GM23338 (cell line): ENCODE measurements around the gene NR1D1. TPM values are rescaled to one million over a fixed set of nuclear protein-coding genes. Genes with fewer than 3 reads are reported as not detected.

Source experiments
- ATAC-seq: fragments of 200-7000 bp; cut with Tn5 transposase; 3 replicates; pipeline ENCODE4 v1.9.1; 2020
- DNase-seq: peaks from one replicate; pipeline ENCODE4 v3.0.0-alpha.2; 2015; ENCODE audit warnings: low spot score
- H2AFZ ChIP-seq: fragments of 200-600 bp; sonication (generic); 2 replicates; pipeline ENCODE4 v1.8.0; 2016; ENCODE audit warnings: antibody characterized with exemption, mild to moderate bottlenecking, moderate library complexity
- H3F3A ChIP-seq: fragments of 200-600 bp; sonication (generic); replicated peaks from 2 replicates; pipeline ENCODE4 v1.8.0; 2017; ENCODE audit warnings: antibody characterized with exemption, mixed run types, low read depth
- H3K27ac ChIP-seq: fragments of 200-600 bp; sonication (generic); 2 replicates; pipeline ENCODE4 v1.6.1; 2016; ENCODE audit warnings: low read depth
- H3K27me3 ChIP-seq: fragments of 200-600 bp; sonication (generic); 2 replicates; pipeline ENCODE4 v1.8.0; 2016; ENCODE audit warnings: mild to moderate bottlenecking, mixed run types, moderate library complexity; ENCODE audit not compliant: insufficient read depth
- H3K36me3 ChIP-seq: fragments of 200-600 bp; sonication (generic); 2 replicates; pipeline ENCODE4 v1.8.0; 2016; ENCODE audit warnings: mild to moderate bottlenecking; ENCODE audit not compliant: insufficient read depth
- H3K4me1 ChIP-seq: fragments of 200-600 bp; sonication (generic); 2 replicates; pipeline ENCODE4 v1.8.0; 2016; ENCODE audit warnings: mild to moderate bottlenecking, moderate library complexity; ENCODE audit not compliant: insufficient read depth
- H3K4me2 ChIP-seq: fragments of 200-600 bp; sonication (generic); 2 replicates; pipeline ENCODE4 v1.7.1; 2017; ENCODE audit warnings: mixed run types
- H3K4me3 ChIP-seq: fragments of 200-600 bp; sonication (generic); 2 replicates; pipeline ENCODE4 v1.6.1; 2016; ENCODE audit warnings: mixed run types
- H3K79me2 ChIP-seq: fragments of 200-600 bp; sonication (generic); replicated peaks from 2 replicates; pipeline ENCODE4 v1.8.0; 2017; ENCODE audit warnings: mild to moderate bottlenecking; ENCODE audit not compliant: insufficient read depth
- H3K9me2 ChIP-seq: fragments of 200-600 bp; sonication (generic); 2 replicates; pipeline ENCODE4 v1.8.0; 2017; ENCODE audit not compliant: insufficient read depth
- H4K20me1 ChIP-seq: fragments of 200-600 bp; sonication (generic); replicated peaks from 2 replicates; pipeline ENCODE4 v1.8.0; 2017; ENCODE audit warnings: mild to moderate bottlenecking; ENCODE audit not compliant: insufficient read depth
- H3K27ac Mint-ChIP-seq: 2 replicates; pipeline ENCODE4 v1.8.0; 2020; ENCODE audit warnings: inconsistent platforms, mild to moderate bottlenecking, moderate library complexity, mixed read lengths
- H3K27me3 Mint-ChIP-seq: 3 replicates; pipeline ENCODE4 v1.8.0; 2022; ENCODE audit warnings: low read depth, mild to moderate bottlenecking, moderate library complexity, mixed read lengths, inconsistent platforms; ENCODE audit not compliant: insufficient read depth, poor library complexity
- H3K36me3 Mint-ChIP-seq: 3 replicates; pipeline ENCODE4 v1.8.0; 2021; ENCODE audit warnings: low read depth, mild to moderate bottlenecking, inconsistent platforms, moderate library complexity, mixed read lengths
- H3K4me1 Mint-ChIP-seq: 3 replicates; pipeline ENCODE4 v1.8.0; 2020; ENCODE audit warnings: mild to moderate bottlenecking, inconsistent platforms, mixed read lengths
- H3K4me3 Mint-ChIP-seq: 3 replicates; pipeline ENCODE4 v1.8.0; 2021; ENCODE audit warnings: moderate library complexity, mild to moderate bottlenecking, inconsistent platforms, mixed read lengths
- H3K9me3 Mint-ChIP-seq: 3 replicates; pipeline ENCODE4 v1.8.0; 2020; ENCODE audit warnings: moderate library complexity, mild to moderate bottlenecking, inconsistent platforms, mixed read lengths
- ETS1 ChIP-seq: IDR thresholded peaks from 2 replicates; pipeline ENCODE4 v1.6.1; 2016; ENCODE audit warnings: antibody characterized with exemption
- EZH2 ChIP-seq: fragments of 200-600 bp; sonication (generic); IDR thresholded peaks from one replicate; pipeline ENCODE4 v1.8.0; 2017; ENCODE audit warnings: antibody characterized with exemption, mild to moderate bottlenecking, low read depth; ENCODE audit not compliant: unreplicated experiment
- EZH2phosphoT487 ChIP-seq: fragments of 200-600 bp; sonication (generic); IDR thresholded peaks from one replicate; pipeline ENCODE4 v1.8.1; 2018; ENCODE audit warnings: antibody characterized with exemption; ENCODE audit not compliant: unreplicated experiment
- JUNB ChIP-seq: IDR thresholded peaks from one replicate; pipeline ENCODE4 v1.6.1; 2016; ENCODE audit warnings: antibody characterized with exemption; ENCODE audit not compliant: unreplicated experiment
- REST ChIP-seq: IDR thresholded peaks from one replicate; pipeline ENCODE4 v1.6.1; 2018; ENCODE audit warnings: antibody characterized with exemption; ENCODE audit not compliant: unreplicated experiment
- STAT1 ChIP-seq: IDR thresholded peaks from one replicate; pipeline ENCODE4 v1.6.1; 2016; ENCODE audit warnings: antibody characterized with exemption; ENCODE audit not compliant: unreplicated experiment
- ZNF114 ChIP-seq: fragments of 250-450 bp; sonication (Bioruptor Pico); IDR thresholded peaks from 2 replicates; pipeline ENCODE4 v1.5.0; 2020; ENCODE audit warnings: mild to moderate bottlenecking, moderate library complexity
- ZNF462 ChIP-seq: fragments of 250-450 bp; sonication (Bioruptor Pico); IDR thresholded peaks from 2 replicates; pipeline ENCODE4 v1.5.0; 2020; ENCODE audit warnings: mild to moderate bottlenecking, moderate library complexity
- polyA plus RNA-seq: library from polyadenylated mRNA; unstranded; fragments of >200 nt; fragmentation: Nextera tagmentation; extraction: Ambion mirVana; gene quantifications from 2 replicates; pipeline ENCODE4 v1.2.1, GENCODE V29; 2016
- total RNA-seq: library from RNA; depleted of rRNA; stranded (reverse); fragments of >200 nt; shearing (Covaris generic); gene quantifications from 2 replicates; pipeline ENCODE4 v1.2.3, GENCODE V29; 2014

The NR1D1 gene
- total and polyA plus RNA-seq, 2 experiments from 2014 or later = 3.3 to 4.2 TPM

GRCh38 chr17:40058865-40059264 is 41.5 kb downstream of the NR1D1 start:
- Histone ChIP-seq H4K20me1 (no peaks in the 10 kb centered on the region), H3K79me2 (0 out of 2 replicates have a peak, but pooled peaks cover under 1% of the 10 kb centered on the region), H3K4me2 (no peak overlapping the region), H3K36me3 (no peaks in the 10 kb centered on the region), H3F3A (0 out of 2 replicates have a peak, but pooled peaks cover 3% of the 10 kb centered on the region), H3K27ac (no peak overlapping the region), H3K4me1 (peaks cover 16% of the 10 kb centered on the region; the same call in 1 of the 2 replicates), H2AFZ (no peak overlapping the region), H3K4me3 (no peak overlapping the region), H3K9me2 (no peaks in the 10 kb centered on the region), H3K27me3 (peaks cover 13% of the 10 kb centered on the region)
- ATAC-seq (no peak), DNase-seq (no peak)
- TF ChIP-seq ETS1 = no peak
- no peak for TF ChIP-seq ZNF462 (CRISPR knock-in tag)
- no peak for TF ChIP-seq REST
- no peak for TF ChIP-seq STAT1
- TF ChIP-seq EZH2phosphoT487 = no peak
- TF ChIP-seq ZNF114 = no peak
- TF ChIP-seq EZH2 = no peak
- TF ChIP-seq JUNB = no peak
- Mint-ChIP-seq H3K27me3 (peaks cover 35% of the 10 kb centered on the region), H3K9me3 (no peaks in the 10 kb centered on the region), H3K36me3 (peaks cover 3% of the 10 kb centered on the region; the same call in 2 of the 3 replicates), H3K4me1 (peaks cover 38% of the 10 kb centered on the region), H3K27ac (no peak overlapping the region), H3K4me3 (no peak overlapping the region)
